Retinal pigment epithelial cell (primary cell): ENCODE data around the gene NOVA2.

Experiments
- DNase-seq: peaks from one replicate; pipeline ENCODE4 v3.0.0-alpha.2; 2010; ENCODE audit warnings: low read depth
- H3K4me3 ChIP-seq: 2 replicates; pipeline ENCODE4 v1.5.1; 2011; ENCODE audit warnings: mild to moderate bottlenecking, low read length, control low read depth, moderate library complexity
- CTCF ChIP-seq: conservative IDR thresholded peaks from 2 replicates; pipeline ENCODE4 v1.5.1; 2011; ENCODE audit warnings: low read depth, low read length, control low read depth, inconsistent platforms

The NOVA2 gene

DNA sequence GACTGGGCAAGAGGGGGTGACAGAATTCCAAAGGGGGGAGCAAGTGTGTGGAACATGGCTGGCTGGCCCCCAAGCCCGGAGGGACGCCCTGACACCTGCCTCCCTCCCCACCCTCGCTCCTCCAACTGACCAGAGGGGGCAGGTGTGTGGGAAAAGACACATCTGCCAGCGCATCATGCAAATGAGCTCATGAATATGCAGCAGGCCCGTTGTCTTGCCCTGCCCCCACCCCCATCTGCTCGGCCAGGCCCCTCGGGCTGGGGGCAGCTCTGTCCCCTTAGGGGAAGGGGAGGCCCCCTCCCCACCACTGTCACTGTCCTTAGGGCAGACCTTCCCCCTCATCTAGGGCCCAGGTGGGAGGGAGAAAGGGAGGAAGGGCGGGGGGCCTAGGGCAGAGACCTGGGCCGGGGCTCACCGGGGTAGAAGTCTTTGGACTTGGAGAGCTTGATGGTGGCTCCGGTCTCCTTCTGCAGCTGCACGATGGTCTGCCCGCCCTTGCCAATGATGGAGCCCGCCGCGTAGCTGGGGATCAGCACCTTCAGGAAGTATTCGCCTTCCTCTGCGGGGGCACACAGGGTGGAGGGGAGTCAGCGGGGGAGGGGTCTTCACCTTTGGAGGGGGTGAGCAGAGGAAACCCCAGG, 12.9 kb downstream of the NOVA2 start:
- no peak for TF ChIP-seq CTCF
- no peak overlapping the region for H3K4me3 ChIP-seq
- no peak for DNase-seq

DNA sequence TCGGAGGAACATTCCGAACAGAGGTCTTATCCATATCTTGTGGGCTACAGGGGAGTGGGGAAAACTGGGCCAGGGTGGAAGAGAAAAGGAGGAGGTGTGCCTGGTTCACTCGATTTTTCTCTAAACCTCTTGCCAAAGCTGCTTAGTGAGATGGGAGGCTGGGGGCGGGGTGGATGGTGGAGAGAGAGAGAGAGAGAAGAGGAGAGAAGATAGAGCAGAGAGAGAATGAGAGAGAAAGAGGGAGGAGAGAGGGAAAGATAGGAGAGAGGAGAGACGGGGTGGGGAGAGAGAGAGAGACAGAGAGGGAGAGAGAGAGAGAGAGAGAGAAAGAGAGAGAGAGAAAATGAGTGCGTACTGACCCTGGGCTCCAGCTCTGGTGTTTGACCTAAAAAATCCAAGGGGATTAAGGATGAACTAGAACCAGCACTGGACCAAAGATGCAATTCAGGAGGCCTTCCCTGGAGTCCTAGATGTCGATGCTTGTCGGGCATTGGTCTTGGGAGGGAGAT, 14.1 kb downstream of the NOVA2 start:
- TF ChIP-seq CTCF, result no peak
- DNase-seq, result no peak
- no peak overlapping the region for H3K4me3 ChIP-seq

DNA sequence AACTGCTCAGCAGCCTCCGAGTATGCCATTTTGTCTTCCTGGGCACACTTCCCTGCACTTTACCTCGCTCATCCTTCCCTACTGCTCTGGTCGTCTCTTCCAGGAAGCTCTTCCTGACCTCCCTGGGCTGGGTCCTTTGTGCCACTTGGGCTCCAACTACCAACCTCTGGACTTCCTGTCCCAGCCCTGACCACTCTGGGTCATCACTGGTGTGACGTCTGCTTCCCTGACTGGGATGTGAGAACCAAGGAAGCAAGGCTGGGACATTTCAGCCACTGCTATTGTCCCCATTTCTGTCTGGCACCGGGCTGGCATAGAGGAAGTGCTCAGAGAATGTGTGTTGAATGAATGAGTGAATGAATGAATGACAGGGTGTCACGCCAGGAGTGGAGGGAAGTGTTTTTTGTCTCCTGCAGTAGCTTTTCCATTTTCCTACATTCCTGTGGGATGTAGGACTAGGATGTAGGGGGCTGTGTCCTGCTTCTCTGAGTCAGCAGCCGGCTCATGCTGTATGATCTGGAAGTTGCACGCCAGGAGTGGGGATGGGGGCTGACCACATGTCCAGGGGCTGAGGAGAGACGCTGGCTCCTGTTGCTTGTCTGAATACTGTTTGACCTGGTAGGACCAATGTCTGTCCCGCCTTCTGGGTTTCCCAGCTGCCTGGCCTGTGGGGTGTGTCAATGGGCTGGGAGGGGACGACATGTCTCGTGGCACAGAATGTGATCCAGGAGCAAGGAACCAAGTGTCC, 14.7 kb downstream of the NOVA2 start:
- no peak overlapping the region for H3K4me3 ChIP-seq
- no peak for TF ChIP-seq CTCF
- no peak for DNase-seq

- TF ChIP-seq CTCF, result no peak
- no peak overlapping the region for H3K4me3 ChIP-seq
- no peak for DNase-seq
Observed at GRCh38 chr19:45958320-45958719, 15.3 kb downstream of the NOVA2 start.

- DNase-seq, result peak; percentile 27
- TF ChIP-seq CTCF, result no peak
- no peak overlapping the region for H3K4me3 ChIP-seq
Observed at GRCh38 chr19:45955905-45956608, 17.6 kb downstream of the NOVA2 start.

- no peak for DNase-seq
- no peak for TF ChIP-seq CTCF
- H3K4me3 ChIP-seq, result no peak overlapping the region
Observed at GRCh38 chr19:45954156-45954555, 19.5 kb downstream of the NOVA2 start.
